ENCODE results near the gene SFSWAP.
"Not testable (repeated sequence)": the region's sequence is repeated elsewhere in the genome, so short reads cannot be mapped to it uniquely, and the experiment has no call there.

The SFSWAP gene

GRCh38 chr12:131765961-131766360 is 55.1 kb downstream of the SFSWAP start:
- FAIRE-seq, result no peak

DNA sequence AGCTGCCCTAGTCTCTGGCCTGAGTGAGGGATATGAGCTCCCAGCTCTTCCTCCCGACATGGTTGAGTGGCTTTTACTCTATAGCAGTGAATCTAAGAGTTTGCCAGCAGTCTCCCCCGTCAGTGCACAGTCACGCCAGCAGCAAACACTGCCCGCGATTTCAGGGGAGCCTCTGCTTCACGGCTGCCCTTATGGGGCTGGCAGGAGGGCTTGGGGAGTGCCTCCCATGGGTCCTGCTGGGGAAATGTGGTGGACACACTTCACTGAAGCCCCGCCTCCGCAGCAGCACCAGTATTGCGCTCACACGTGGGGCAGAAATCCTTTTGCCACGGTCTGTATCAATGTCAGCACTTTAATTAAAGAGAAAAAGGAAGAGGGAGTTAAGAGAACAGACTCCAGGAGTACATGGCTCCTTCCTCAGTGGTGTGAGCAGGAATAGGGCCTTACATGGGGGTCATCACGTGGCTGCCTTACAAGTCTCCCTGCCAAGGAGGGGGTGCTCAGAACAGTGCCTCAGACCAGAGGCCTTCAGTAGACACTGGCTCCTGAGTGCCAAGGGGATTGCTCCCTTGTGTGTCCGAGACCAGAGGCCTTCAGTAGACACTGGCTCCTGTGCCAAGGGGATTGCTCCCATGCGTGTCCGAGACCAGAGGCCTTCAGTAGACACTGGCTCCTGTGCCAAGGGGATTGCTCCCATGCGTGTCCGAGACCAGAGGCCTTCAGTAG is 55.7 kb downstream of the SFSWAP start:
- no peak for FAIRE-seq

- no peak for FAIRE-seq
Observed at GRCh38 chr12:131770120-131770519, 59.2 kb downstream of the SFSWAP start.

DNA sequence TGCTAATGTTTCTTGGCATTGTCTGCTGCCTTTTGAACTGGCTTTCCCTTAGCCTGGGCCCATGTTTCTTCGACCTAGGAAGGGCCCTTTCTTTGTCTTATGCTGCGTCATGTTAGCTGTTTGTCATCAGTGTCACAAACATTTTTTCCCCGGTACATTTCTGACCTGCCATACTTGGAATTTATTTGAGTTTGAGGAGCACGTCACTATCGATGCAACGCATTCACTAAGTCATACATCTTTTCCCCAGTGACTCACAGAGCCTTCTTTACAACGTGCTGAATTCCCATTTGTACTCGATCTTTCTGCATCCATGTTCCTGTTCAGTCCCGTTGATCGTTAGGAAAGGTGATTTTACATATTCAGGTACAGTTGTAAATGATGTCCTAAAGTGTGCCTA is 61.1 kb downstream of the SFSWAP start:
- no peak for FAIRE-seq

- no peak for FAIRE-seq
Observed at GRCh38 chr12:131773582-131774221, 62.8 kb downstream of the SFSWAP start.

DNA sequence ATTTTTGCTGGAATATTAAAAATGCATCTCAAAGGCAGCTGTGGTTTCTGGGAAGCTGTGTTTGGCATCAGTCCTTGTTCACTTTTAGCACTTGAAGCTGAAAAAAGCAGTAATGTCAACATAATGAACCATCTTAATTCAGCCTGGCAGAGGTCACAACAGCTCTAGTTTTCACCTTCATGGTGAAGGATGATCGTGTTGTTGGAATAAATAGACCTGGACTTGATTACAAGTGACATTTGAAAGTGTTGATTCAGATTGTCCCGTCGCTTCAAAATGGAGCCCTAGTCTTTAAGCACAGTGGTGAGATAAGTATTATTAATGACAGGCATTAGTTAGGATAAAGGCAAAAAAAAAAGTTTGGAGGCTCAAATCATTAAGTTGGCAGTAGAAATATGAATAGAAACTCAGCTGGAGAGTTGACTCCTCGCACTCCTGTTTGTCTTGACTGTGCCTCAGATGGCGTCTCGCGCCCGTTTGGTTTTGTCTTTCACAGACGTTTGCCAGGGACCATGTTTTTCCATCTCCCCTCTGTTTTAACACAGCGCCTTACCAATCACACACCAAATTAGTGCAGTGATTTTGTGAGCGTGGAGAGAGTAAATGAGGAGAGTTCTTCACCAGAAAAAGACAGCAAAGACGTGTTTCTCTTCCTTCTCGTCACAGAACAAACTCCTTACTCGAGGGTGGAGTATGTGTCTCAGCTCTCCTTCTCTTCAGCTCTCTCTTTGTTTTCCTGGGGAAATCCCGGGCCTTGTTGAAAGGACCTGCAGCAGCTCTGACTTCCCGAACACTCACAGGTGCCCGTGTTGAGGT is 63.9 kb downstream of the SFSWAP start:
- no peak for FAIRE-seq

- FAIRE-seq, result no peak
Observed at GRCh38 chr12:131775392-131776236, 64.7 kb downstream of the SFSWAP start.

DNA sequence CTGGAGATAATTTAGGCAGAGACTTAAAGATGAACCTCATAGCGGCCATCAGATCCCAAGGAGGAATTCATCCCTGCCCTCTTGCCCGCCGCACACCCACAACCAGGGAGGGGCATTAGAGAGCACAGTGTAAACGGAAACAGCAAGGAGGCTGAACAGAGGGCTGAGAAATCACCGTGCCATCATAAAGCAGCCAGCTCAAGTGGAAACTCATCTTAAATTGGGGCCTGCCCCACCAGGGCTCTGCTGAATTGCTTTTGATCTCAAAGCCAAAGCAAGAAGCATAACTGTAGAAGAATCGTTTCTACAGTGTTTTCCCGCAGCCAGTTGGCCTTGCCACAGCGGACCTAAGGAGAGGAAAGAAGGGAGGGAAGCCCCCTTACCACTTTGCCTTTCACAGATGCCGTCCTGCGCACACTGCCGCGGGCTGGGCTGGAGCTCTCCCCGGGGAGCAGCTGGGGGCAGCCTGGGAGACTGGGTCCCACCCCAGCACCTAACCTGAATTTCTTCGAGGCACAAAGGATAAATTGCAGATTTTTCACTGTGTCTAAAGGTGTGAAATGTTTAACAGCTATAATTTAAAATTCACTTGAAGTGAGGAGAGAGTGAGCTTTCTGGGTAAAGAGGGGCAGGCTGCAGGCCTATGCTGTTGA is 65.5 kb downstream of the SFSWAP start:
- FAIRE-seq, result no peak

DNA sequence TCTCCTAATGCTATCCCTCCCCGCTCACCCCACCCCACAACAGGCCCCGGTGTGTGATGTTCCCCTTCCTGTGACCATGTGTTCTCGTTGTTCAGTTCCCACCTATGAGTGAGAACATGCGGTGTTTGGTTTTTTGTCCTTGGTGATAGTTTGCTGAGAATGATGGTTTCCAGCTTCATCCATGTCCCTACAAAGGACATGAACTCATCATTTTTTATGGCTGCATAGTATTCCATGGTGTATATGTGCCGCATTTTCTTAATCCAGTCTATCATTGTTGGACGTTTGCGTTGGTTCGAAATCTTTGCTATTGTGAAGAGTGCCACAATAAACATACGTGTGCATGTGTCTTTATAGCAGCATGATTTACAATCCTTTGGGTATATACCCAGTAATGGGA is 66.4 kb downstream of the SFSWAP start:
- FAIRE-seq, result not testable (repeated sequence)

- no peak for FAIRE-seq
Observed at GRCh38 chr12:131779027-131779426, 68.1 kb downstream of the SFSWAP start.

DNA sequence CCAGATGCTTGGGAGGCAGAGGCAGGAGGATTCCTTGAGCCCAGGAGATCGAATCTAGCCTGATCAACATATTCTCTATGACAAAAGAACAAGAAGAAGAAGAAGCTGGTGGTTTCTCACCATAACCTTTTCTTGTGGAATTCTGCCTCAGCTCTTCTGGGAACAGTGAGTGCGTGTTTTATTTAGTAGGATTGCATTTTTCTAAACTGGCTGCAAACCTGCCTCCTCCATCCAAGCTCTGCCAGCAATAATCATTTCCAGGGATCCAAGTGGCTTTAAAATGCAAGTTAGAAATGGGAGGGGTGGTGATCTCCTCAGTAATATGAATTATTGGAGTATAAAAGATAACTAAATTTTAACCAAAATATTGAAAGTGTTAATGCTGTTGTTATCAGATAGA is 71.2 kb downstream of the SFSWAP start:
- no peak for FAIRE-seq

DNA sequence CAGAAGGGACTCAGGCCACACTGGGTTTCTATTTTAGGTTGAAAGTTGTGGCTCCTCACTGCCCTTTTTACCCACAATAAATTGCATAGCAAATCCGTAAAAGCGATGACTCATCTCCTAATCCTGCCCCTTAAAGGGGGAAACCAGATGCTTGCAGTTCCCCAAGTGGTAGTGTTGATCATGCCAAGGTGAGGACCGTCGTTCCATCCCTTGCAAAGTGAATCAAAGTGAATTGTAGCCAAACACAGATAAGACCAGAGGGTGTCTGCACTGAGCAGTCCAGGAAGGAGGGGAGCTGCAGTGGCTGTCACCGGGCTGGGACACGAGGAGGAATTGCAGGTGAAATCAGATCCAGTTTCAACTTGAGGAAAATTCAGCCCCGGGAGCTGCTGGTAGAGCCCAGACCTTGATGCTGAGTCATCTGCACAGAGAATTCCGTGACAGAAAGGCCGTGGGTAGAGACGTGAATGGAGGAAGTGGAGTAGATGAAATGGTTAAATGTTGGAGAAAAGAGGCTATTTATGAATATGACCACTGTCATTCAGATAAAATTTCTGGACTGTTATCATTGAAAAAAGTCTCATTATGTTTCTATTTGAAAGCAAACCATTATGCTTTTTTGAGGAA is 73.1 kb downstream of the SFSWAP start:
- no peak for FAIRE-seq

DNA sequence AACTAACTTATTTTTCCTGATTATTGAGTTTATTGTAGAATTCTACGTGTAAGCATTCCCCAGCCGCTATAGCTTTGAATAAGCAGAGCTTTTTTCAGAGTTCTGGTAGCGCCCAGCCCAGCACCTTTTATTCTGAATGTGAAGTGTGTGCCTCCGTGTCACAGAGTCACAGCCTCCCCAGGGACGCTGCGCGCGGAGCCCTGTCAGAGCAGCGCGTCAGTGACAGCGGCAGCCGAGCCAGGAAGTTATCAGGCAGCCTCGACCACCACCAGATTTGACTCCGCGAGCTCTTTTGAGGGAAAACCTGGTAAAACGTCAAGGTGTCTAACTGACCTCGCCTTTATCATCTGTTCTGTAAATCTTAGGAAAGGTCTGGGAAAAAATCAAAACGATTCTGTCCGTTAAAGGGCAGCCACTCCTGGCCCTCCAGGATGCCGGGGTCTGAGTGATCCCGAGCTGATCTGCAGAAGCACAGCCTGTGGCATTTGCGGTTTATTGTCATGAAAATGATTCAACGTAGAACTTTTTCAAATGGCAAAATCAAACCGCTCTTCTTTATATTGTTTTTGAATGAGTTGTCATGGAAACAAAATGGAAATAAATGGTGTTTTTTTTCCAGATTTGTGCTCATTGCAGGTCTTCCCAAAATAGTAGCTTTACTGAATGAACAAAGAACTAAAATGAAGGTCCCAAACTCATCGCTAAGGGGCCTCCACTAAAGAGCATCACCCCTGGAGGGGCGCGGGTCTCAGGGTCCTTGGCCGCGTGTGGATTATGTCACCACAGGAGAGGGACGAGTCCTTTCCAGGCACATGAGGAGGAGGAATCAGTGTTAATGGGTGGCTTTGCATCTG is 74.2 kb downstream of the SFSWAP start:
- FAIRE-seq, result no peak

DNA sequence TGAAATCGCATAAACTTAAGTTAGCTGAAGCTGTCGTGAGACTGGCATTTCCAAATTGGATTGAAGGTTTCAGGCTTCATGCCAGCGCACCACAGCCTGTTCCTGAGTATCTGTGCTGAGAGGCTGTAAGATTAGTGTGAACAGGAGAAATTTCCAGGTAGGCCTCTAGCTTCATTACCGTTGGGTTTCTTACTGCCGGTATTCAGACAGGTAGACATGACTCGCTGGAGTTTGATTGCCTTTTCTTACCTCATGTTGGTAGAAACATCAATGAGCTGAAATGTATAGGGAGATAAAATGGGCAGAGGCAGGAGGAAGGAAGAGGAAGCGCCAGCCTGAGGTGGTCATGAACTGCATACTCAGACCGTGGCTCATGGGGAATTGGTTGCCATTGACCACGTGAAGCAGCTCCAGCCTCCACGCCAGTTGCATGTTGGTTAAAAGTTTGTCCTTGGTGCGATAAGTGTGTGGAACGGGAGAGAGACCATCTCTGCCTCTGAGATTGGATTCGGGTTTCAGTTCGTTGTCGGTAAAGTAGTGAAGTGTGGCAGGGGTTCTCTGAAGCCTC is 75.0 kb downstream of the SFSWAP start:
- no peak for FAIRE-seq

DNA sequence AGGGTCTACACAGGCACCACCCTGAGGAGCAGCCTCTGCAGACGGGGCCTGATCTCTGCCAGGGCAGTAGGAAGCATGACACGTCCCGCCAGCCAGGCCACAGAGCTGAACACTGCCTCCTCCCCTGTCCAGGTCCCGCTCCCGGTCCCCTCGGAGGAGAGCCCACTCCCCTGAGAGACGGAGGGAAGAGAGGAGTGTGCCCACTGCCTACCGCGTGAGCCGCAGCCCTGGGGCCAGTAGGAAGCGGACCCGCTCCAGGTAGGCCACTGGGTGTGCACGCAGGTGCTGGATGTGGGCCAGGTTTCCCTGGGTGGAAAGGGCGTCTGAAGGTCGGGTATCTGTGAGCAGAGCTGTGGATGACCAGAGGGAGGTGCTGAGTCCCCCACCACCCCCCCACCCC is 75.4 kb downstream of the SFSWAP start:
- FAIRE-seq, result no peak

- no peak for FAIRE-seq
Observed at GRCh38 chr12:131787143-131787660, 76.3 kb downstream of the SFSWAP start.

GRCh38 chr12:131788070-131788469 is 77.2 kb downstream of the SFSWAP start:
- FAIRE-seq, result no peak

GRCh38 chr12:131789638-131790037 is 78.7 kb downstream of the SFSWAP start:
- FAIRE-seq, result no peak

DNA sequence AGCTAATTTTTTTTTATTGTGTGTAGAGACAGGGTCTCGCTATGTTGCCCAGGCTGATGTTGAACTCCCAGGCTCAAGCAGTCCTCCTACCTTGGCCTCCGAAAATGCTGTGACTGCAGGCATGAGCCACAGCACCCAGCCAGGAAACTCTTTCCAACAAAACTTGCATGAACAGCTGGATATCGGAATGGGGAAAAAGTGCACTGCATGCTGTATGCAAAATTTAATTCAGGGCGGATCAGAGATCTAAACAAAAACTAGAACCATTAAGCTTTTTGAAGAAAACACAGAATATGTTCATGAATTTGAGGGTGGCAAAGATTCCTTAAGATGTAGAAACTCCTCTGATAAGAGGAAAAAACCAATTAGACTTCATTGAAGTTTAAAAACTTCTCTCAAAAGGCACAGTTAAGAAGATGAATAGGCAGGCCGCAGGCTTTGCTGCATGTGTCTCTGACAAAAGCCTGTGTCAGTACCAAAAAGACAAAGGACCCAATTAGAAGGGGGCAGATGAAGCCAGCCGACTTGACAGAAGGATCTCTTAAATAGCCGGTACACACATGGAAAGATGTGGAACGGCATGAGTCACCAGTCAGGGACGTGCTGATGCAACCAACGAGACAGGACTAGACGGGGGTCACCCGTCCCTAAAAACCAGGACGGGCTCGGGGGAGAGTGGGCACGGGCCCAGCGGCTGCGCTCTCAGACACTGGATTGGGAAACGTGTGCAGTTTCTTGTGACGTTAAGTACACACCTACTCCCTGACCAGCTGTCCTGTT is 82.5 kb downstream of the SFSWAP start:
- FAIRE-seq, result no peak

All from islet of Langerhans (tissue), 1 donor.